HG02763 (cell line): Measurements from ENCODE around the gene PKN2.
"Not testable (repeated sequence)": the region's sequence is repeated elsewhere in the genome, so short reads cannot be mapped to it uniquely, and the experiment has no call there.

Source experiments
- ATAC-seq: cut with Tn5 transposase; IDR thresholded peaks from one replicate; pipeline ENCODE4 v1.9.1; 2021; ENCODE audit warnings: mild to moderate bottlenecking, moderate library complexity; ENCODE audit not compliant: unreplicated experiment

Gene PKN2

DNA sequence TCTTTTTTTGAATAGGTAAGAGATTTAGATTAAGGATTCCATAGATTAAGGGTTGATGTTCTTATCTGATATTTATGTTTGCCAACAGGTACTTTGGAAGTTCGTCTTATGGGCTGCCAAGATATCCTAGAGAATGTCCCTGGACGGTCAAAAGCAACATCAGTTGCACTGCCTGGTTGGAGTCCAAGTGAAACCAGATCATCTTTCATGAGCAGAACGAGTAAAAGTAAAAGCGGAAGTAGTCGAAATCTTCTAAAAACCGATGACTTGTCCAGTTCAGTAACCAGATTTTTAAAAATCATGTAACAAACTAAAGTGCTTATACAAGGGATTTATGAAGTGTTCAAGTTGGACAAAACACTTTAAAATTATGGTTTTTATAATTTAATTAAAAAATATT, 100.5 kb downstream of the PKN2 start:
- ATAC-seq, result no peak

DNA sequence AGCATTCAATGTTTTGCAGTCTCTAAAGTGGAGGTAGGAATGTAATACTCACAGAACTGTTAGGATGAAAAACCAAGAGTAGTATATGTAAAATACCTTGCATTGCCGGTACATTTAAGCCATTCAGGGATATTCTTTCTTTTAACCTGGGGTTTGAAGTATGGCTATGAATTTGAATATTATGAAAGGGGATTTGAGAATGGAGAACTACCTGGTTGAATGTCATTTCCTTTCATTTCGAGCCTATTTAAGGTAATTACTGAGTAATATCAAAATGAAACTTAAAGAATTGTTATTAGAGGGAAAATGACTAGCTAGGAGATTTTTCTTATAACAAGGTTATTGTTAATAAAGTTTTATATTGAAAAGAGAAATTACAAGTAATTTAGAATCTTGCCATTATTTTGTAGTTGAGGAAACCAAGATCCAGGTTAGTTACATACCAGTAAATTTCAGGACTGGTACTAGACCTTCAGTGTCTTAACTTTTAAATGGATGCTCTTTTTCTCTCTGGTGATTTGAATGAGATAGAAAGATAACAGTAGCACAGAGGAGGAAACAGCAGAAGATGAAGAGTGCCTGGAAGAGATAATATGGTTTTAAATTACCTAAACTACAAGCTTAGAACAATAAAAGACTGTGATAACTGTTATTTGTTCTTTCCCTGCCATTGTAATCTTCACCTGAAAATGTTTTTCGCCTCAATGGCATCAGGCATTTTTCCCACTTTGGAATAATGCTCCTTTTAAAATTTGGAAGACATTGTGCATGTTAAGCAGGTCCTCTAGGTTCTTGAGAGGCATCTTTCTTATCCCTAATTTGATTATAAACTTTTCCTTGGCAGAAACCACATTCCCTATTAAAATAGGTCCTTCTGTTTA, 103.2 kb downstream of the PKN2 start:
- no peak for ATAC-seq

DNA sequence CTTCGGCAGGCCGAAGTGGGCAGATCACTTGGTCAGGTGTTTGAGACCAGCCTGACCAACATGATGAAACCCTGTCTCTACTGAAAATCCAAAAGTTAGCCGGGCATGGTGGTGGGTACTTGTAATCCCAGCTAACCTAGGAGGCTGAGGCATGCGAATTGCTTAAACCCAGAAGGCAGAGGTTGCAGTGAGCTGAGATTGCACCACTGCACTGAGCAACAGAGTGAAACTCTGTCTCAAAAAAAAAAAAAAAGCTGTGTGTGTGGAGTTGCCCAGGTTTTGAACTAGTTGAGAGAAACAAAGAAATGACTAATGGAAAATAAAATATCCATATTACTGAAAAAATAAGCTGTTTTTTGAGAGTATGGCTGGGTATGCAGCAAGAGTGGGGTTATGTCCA, 107.1 kb downstream of the PKN2 start:
- no peak for ATAC-seq

DNA sequence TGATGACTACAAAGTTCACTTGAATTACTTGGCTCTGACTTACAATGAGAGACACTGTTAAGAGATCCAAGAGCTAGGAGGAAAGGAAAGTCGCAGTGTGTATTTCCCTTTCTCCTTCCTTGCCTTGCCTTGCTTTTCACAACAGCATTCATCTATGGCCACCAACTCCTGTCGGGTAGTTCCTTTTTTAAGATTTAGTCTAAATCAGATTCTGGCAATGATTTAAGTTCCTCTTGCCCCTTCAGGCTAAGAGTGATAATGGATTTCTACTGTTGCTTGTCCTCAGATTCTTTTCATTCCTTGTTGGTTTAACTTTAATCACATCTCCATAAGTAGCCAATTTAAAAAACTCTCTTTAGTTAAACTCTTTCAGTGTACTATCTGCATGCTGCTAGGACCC, 115.4 kb downstream of the PKN2 start:
- ATAC-seq, result no peak

DNA sequence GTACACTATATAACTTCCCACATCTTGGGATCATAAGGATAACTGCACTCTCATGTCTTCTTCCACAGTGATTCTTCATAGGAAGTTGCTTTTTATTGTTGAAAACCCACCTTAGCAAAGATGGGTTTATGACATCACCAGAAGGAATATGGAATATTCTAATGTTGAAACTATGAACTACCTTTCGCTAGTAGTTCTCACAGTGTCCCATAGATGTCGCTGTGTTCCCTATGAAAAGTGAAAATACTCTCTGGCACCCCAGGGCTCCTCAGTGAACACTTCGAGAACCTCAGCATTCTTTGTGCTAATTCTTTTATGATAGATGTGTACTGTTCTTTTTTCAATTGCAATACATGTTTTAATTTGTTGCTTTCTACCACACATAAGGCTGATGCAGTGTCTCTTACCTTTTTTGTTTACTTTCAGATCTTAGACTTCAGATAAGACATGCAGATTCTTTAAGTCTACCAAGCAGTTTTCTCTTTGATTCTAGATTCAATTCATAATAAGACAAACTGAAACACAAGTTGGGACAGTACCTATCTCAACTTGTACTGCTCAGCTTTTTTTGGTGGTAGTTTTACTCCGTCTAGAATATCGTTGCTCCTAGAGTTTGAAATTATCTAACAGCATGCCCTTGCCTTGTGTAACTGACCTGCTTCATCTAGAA, 116.4 kb downstream of the PKN2 start:
- ATAC-seq, result no peak

DNA sequence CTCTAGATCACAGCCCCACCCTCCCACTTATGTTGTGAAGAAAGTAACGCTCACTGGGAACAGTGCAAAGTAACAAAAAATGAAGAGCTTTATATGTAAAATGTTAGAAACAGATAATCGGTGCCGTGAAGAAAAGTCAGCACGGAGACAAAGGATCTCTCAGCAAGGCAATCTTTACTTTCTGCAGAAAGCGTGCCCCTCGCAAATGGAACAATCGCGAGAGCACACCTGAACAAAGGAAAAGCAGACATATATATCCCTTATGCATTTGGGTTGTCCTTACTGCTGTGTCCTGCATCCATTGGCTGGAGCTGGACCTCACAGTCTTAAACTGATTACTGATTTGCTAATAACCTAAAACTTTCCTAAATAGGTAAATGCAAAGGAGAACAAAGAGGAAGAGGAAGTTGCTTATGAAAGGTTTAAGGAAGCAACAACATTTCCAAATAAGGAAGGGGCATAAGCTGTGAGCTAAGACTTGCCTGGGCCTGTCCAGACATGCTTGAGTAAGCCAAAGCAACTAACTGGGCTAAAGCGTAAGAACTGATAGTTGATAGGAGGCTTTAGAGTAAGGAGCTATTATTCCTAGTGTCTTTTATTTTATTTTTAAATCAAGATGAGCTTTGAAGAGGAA, 117.6 kb downstream of the PKN2 start:
- no peak for ATAC-seq

DNA sequence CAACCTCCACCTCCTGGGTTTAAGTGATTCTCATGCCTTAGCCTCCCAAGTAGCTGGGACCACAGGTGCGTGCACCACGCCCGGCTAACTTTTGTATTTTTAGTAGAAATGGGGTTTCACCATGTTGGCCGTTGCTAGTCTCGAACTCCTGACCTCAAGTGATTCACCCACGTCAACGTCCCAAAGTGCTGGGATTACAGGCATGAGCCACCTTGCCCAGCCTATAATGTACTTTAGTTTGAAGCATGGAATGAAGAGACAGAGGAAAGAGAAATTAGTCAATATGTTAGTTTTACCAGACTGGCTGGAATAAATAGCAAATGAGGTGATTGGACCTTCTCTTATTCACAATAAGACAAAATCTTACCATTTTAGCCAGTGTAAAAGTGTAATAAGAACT, 118.3 kb downstream of the PKN2 start:
- ATAC-seq, result no peak

DNA sequence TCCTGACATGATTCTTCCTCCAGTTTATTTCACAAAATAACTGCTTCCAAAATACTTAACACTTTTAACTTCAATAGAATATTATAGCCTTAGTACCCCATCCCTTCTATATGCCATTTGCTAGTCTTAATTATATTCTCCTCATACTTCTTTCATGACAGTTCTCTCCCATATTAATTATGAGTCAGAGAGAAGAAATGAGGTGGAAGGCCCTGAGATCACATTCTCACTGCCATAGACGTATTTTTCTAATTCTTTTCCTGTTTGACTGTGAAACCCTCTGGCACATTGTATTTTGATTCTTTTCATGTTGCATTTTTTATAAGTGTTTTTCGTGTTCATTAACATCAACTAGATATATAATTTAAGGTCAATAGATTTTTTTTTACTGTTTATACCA, 118.9 kb downstream of the PKN2 start:
- ATAC-seq, result no peak

DNA sequence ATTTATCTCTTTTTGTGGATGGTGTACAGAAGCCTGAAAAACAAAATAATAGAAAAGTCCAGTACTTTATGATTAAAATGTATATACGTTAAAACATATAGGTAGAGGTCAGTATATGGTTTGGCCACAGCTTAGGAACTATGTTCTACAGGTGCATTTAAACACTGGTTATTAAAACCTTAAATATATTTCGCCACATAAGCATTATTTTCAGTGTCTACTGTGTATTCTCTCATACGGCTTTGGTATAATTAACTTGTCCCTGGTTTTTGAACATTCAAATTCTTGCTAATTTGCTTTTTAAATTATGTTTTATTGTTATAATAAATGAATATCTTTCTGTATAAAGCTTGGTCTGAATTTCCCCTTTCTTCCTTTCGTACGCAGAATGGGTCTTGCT, 119.4 kb downstream of the PKN2 start:
- ATAC-seq, result no peak

DNA sequence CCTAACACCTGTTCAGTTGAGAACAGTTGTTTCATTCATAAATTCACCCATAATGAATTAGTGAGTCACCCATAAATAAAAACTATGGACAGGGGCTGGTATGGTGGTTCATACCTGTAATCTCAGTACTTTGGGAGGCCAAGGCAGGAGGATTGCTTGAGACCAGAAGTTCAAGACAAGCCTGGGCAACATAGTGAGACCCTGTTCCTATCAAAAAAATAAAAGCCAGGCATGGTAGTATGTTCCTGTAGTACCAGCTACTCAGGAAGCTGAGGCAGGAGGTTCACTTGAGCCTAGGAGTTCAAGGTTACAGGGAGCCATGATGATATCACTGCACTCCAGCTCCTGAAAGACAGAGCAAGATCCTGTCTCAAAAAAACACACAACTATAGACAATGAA, 128.3 kb downstream of the PKN2 start:
- no peak for ATAC-seq

DNA sequence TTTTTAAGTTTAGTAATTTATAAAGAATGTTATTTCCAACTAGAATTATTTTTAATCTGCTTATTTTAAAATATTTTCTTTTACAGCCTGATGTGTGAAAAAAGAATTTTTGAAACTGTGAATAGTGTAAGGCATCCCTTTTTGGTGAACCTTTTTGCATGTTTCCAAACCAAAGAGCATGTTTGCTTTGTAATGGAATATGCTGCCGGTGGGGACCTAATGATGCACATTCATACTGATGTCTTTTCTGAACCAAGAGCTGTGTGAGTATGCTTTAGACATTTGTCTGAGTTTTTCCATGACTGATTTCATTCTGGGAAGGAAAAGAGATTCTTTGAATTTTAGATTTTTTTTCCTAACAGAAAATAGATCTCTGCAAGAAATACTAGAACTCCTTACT, 129.4 kb downstream of the PKN2 start:
- ATAC-seq, result no peak

DNA sequence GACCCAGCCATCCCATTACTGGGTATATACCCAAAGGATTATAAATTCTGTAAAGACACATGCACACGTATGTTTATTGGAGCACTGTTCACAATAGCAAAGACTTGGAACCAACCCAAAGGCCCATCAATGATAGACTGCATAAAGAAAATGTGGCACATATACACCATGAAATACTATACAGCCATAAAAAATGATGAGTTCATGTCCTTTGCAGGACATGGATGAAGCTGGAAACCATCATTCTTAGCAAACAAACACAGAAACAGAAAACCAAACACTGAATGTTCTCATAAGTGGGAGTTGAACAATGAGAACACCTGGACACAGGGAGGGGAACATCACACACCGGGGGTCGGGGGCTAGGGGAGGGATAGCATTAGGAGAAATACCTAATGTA, 135.6 kb downstream of the PKN2 start:
- not testable (repeated sequence) for ATAC-seq

DNA sequence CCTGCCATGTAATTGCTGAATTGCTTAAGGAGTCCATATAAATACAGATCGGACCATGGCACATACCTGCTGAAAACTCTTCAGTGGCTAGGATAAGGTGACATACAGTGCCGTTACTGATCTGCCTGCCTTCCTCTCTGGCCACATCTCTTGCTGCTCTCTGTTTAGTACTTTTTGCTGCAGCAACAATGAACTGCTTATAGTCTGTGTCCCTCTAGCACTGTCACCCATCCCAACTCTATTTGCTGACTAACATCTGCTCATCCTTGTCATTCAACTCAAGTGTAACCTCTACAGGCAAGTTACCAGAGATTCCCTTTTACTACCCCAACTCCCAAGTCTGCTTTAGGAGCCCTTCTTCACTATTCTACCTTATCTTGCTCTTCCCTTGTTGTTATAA, 141.6 kb downstream of the PKN2 start:
- ATAC-seq, result no peak

DNA sequence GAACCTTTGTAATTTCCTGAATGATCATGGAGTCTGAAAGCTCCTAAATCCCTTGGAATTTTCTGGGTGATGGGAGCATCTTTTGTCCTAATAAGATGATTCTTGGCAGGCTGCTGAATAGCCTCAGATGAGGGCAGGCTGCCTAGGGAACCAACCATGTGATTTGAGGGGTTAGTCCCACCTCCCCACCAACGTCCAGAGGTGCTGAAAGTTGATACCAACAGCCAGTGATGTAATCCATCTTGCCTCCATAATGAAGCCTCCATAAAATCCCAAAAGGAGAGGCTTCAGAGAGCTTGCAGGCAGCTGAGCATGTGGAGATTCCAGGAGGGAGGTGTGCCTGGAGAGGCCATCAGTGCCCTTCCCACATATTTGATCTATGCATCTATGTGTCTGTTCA, 163.6 kb downstream of the PKN2 start:
- ATAC-seq, result no peak

DNA sequence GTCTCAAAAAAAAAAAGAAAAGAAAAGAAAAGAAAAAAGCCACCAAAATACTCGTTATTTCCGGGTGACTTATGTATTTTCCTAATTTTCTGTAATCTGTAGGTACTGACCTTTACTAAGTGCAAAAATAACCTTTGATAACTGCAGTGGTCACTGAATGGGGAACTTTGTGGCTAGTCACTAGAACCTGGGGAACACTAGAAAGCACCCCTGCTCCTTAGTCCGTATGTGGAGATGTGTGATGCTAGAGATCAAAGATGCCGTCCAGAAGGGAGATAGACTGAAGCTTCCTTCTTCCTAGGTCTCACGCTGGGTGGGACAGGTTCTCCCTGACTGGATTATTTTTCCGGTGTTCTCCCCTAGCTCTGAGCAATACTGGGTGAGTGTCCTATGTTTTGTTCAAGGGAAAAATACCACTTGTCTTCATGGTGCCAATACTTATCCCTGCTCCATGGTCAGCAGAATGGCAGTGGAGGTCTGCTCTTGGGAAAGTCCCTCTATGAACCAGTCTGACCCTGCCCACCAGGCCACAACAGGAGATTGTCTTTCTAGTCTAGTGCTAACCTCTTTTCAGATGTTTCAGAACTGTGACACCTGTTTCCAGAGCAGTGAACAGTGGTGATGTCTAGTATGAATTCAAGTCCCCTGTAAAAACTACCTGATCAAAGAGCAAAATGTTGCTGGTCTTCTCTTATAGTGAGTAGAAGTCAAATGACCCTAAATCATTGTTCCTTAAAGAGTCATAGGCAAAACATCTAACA, 167.4 kb downstream of the PKN2 start:
- ATAC-seq, result no peak

DNA sequence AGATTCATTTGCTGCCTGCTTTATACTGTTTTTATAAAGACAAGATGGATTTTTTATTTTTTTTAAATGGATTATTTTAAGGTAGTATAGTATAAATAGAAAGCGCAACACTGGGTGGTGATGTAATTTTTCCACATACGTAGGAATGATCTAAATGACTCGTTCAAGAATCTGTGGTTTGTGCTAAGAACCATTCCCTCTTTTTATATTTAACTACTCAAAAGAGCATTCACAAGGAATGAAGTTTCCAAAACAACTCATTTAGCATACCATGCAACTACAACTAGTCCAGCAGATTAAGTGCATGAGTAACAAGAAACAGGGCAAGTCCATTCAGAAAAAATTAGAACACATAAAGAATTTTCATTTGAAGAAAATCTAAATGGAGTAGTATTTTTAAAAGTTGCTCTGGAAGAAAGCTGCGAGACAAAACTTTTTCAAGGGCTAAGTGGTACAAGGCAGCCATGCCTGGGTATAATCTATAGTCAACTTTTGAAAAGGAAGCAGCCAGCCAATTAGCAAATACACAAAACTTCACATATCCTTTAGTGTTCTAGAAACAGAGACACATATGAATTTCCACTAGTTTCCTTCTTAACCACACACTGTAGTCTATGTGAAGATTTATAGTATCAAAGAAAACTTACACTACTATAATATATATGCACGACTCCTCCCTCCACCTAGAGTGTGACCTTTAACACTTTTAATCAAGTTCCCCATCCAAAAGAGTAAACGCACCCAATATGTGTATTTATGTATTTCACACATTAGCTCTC, 183.9 kb downstream of the PKN2 start:
- ATAC-seq, result no peak

DNA sequence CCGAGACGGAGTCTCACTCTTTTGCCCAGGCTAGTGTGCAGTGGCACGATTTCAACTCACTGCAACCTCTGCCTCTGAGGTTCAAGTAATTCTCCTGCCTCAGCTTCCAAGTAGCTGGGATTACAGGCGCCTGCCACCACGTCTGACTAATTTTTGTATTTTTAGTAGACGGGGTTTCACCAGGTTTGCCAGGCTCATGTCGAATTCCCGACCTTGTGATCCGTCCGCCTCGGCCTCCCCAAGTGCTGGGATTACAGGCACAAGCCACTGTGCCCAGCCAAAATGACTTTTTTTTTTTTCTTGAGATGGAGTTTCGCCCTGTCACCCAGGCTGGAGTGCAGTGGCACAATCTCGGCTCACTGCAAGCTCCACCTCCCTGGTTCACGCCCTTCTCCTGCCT, 185.6 kb downstream of the PKN2 start:
- not testable (repeated sequence) for ATAC-seq

DNA sequence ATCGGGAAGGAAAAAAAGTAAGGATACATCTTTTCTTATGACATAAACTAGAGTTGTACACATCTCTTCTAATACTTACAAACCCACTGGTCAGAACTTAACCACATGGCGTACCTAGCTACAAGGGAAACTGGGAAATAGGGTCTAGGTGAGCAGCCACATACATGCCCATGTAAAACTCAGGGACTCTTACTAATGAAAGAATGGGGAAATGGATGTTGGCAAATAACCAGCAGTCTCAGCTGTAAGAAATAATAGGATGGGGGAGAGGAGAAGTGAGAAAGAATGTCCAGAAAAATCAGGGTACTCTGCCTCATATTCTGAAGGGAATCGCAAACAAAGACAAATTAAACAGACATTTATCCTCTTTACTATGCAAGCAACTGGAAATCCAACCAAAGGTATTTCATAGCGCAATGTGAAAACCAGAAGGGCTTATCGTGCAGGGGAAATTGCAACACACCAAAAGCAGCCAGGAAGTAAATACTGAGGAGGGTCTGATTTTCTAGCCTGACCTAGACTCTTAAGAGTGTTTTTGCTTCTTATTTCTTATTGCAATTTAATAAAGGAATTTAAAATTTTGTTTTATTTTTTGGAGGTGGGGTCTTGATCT, 189.8 kb downstream of the PKN2 start:
- no peak for ATAC-seq

DNA sequence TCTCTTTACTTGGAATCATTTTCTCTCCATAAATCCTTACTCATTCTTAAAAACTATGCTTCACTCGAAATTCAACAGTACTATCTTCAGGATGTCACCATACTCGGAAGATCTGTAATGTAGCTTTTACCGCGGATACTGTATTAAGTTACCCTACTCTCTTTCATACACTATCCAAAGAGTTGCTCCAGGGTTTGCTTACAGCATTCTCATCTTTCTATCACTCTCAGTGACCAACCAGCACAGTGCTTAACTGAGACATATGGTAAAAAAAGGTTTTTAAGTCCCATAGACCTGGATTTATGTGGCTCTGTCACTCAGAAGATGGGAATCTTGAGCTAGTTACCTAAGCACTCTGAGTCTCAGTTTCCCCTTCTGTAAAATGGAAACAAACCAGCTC, 191.5 kb downstream of the PKN2 start:
- no peak for ATAC-seq
